Natural killer cell treated with Interleukin-12 subunit alpha and Interleukin-12 subunit beta and Interleukin-15 and Interleukin-18, amount 100 ng/mL, for 72 hours (primary cell): Measurements from ENCODE around the gene NPIPB2. TPM values are rescaled to one million over a fixed set of nuclear protein-coding genes. Genes with fewer than 3 reads are reported as not detected.
"Not testable (repeated sequence)": the region's sequence is repeated elsewhere in the genome, so short reads cannot be mapped to it uniquely, and the experiment has no call there.

ENCODE experiments used
- ATAC-seq, 2 donors: fragments of 150-1000 bp; cut with Tn5 transposase in 1 of 2; sonication (Bioruptor Pico), chemical (Tn5 transposase) in 1 of 2; 2 replicates each; pipeline ENCODE4 v1.10.0; 2021
- DNase-seq: peaks from one replicate; pipeline ENCODE4 v3.0.0; 2022; ENCODE audit warnings: low spot score
- H3K27ac Mint-ChIP-seq, 2 donors: 1 replicate in 1 of 2; 2 replicates in 1 of 2; pipeline ENCODE4 v1.8.0; 2022; ENCODE audit warnings: mixed read lengths in 2 of 2, mild to moderate bottlenecking in 1 of 2, moderate library complexity in 1 of 2
- H3K27me3 Mint-ChIP-seq, 2 donors: 1 replicate in 1 of 2; 2 replicates in 1 of 2; pipeline ENCODE4 v1.8.0; 2022; ENCODE audit warnings: mixed read lengths in 2 of 2
- H3K36me3 Mint-ChIP-seq: one replicate; pipeline ENCODE4 v1.8.0; 2022; ENCODE audit warnings: mixed read lengths
- H3K4me1 Mint-ChIP-seq, 2 donors: 1 replicate in 1 of 2; 2 replicates in 1 of 2; pipeline ENCODE4 v1.8.0; 2022; ENCODE audit warnings: low read depth in 2 of 2, mixed read lengths in 2 of 2, mild to moderate bottlenecking in 1 of 2
- H3K4me3 Mint-ChIP-seq: one replicate; pipeline ENCODE4 v1.8.0; 2022; ENCODE audit warnings: mixed read lengths
- H3K9me3 Mint-ChIP-seq: 2 replicates; pipeline ENCODE4 v1.8.0; 2022; ENCODE audit warnings: mixed read lengths
- total RNA-seq, 2 donors: library from RNA; stranded (reverse); gene quantifications; one replicate each; pipeline ENCODE4 v1.2.3, GENCODE V29; 2022

Gene NPIPB2
- total RNA-seq, 2 donors from 2014 or later: 19.9 to 35.5 TPM

- H3K9me3 Mint-ChIP-seq, DNase-seq, H3K27me3 Mint-ChIP-seq, ATAC-seq, H3K36me3 Mint-ChIP-seq, H3K27ac Mint-ChIP-seq, H3K4me3 Mint-ChIP-seq, H3K4me1 Mint-ChIP-seq: not testable (repeated sequence)
Observed at GRCh38 chr16:11970292-11970691, 28.4 kb upstream of the NPIPB2 start.

- no peak for ATAC-seq
- H3K9me3 Mint-ChIP-seq: no peaks in the 10 kb centered on the region
- no peaks in the 10 kb centered on the region for H3K4me1 Mint-ChIP-seq
- peak overlapping the region in 1 of 2 donors; percentile 25 for H3K27ac Mint-ChIP-seq
- no peak overlapping the region for H3K4me3 Mint-ChIP-seq
- H3K36me3 Mint-ChIP-seq: no peaks in the 10 kb centered on the region
- no peak for DNase-seq
- no peaks in the 10 kb centered on the region for H3K27me3 Mint-ChIP-seq
Observed at GRCh38 chr16:11968577-11968976, 26.7 kb upstream of the NPIPB2 start.

DNA sequence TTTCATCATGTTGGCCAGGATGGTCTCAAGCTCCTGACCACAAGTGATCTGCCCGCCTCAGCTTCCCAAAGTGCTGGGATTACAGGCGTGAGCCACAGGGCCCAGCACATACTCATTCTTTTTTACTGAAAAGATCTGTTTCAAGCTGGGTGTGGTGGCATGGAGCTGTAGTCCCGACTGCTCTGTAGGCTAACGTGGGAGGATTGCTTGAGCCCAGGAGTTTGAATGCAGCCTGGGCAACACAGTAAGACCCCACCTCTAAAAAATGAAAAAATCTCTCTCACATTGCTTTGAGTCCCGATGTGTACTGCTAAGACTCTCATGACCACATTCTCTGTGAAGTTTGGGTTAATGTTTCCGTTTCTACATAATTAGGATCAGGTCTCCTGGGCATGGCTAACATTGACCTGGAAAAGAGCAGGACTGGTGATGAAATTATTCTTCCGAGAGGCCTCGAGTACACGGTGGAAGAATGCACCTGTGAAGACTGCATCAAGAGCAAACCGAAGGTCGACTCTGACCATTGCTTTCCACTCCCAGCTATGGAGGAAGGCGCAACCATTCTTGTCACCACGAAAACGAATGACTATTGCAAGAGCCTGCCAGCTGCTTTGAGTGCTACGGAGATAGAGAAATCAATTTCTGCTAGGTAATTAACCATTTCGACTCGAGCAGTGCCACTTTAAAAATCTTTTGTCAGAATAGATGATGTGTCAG is 25.5 kb upstream of the NPIPB2 start:
- H3K4me3 Mint-ChIP-seq: no peak overlapping the region
- H3K4me1 Mint-ChIP-seq: no peaks in the 10 kb centered on the region
- H3K27me3 Mint-ChIP-seq: no peaks in the 10 kb centered on the region
- H3K27ac Mint-ChIP-seq: no peak overlapping the region
- ATAC-seq (no peak), DNase-seq (no peak)
- no peaks in the 10 kb centered on the region for H3K36me3 Mint-ChIP-seq
- no peaks in the 10 kb centered on the region for H3K9me3 Mint-ChIP-seq

- DNase-seq (no peak), ATAC-seq (no peak)
- no peaks in the 10 kb centered on the region for H3K36me3 Mint-ChIP-seq
- no peak overlapping the region for H3K4me3 Mint-ChIP-seq
- no peaks in the 10 kb centered on the region for H3K27me3 Mint-ChIP-seq
- H3K4me1 Mint-ChIP-seq: no peaks in the 10 kb centered on the region
- H3K9me3 Mint-ChIP-seq: no peaks in the 10 kb centered on the region
- H3K27ac Mint-ChIP-seq: no peak overlapping the region
Observed at GRCh38 chr16:11966173-11966572, 24.3 kb upstream of the NPIPB2 start.

DNA sequence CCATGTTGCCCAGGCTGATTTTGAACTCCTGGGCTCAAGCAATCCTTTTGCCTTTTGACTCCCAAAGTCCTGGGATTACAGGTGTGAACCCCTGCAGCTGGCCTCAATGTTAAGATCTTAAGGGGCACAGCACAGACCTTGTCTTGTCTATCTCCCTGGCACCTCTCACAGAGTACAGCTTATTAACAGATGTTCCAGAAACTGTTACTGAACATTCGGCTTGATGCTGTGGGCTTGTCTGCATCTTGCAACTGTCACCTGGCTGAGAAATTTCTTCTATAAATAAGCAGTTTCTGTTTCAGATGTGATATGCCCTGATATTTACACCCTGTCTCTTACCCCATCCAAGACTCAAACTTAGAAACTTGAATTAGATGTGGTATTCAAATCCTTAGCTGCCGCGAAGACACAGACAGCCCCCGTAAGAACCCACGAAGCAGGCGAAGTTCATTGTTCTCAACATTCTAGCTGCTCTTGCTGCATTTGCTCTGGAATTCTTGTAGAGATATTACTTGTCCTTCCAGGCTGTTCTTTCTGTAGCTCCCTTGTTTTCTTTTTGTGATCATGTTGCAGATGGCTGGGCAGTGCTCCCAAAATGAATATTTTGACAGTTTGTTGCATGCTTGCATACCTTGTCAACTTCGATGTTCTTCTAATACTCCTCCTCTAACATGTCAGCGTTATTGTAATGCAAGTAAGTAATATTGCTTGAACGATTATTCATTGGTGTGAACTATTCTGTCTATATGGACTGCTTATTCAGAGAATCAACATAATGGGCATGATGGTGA is 23.1 kb upstream of the NPIPB2 start, which contains the start of gene TNFRSF17:
Gene TNFRSF17 (plus strand): TSS at position 450 of the 791 bp plus-strand sequence. CDS start 115 bp downstream, at position 565.
- Mint-ChIP-seq H3K4me3 (no peak within 1 kb of the TSS), H3K9me3 (no peaks in the 10 kb centered on the region), H3K27me3 (no peaks in the 10 kb centered on the region), H3K4me1 (no peaks in the 10 kb centered on the region), H3K27ac (no peak within 1 kb of the TSS), H3K36me3 (no peaks in the 10 kb centered on the region)
- DNase-seq: no peak
- ATAC-seq: no peak

DNA sequence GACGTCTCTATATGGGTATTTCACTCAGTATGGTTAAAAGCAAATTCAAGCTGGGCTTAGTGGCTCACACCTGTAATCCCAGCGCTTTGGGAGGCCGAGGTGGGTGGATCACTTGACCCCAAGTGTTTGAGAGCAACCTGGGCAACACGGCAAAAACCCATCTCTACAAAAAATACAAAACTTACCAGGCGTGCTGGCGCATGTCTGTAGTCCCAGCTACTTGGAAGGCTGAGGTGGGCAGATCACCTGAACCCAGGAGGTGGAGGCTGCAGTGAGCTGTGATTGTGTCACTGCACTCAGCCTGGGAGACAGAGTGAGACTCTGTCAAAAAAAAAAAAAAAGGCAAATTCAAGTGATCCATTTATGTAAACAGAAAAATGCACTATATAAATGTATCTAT is 21.9 kb upstream of the NPIPB2 start:
- Mint-ChIP-seq H3K4me1 (no peaks in the 10 kb centered on the region), H3K9me3 (no peaks in the 10 kb centered on the region), H3K27ac (no peak overlapping the region), H3K4me3 (no peak overlapping the region), H3K27me3 (no peaks in the 10 kb centered on the region), H3K36me3 (no peaks in the 10 kb centered on the region)
- ATAC-seq (no peak), DNase-seq (no peak)

DNA sequence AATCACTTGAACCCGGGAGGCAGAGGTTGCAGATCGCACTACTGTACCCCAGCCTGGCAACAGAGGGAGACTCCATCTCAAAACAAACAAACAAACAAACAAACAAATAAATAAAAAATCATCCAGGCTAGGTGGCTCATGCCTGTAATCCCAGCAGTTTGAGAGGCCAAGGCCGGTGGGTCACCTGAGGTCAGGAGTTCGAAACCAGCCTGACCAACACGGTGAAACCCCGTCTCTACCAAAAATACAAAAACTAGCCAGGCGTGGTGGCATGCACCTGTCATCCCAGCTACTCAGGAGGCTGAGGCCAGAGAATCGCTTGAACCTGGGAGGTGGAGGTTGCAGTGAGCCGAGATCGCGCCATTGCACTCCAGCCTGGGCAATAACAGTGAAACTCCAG is 21.1 kb upstream of the NPIPB2 start:
- not testable (repeated sequence) for H3K27ac Mint-ChIP-seq, H3K27me3 Mint-ChIP-seq, H3K9me3 Mint-ChIP-seq, H3K36me3 Mint-ChIP-seq, H3K4me3 Mint-ChIP-seq, DNase-seq, H3K4me1 Mint-ChIP-seq, ATAC-seq

DNA sequence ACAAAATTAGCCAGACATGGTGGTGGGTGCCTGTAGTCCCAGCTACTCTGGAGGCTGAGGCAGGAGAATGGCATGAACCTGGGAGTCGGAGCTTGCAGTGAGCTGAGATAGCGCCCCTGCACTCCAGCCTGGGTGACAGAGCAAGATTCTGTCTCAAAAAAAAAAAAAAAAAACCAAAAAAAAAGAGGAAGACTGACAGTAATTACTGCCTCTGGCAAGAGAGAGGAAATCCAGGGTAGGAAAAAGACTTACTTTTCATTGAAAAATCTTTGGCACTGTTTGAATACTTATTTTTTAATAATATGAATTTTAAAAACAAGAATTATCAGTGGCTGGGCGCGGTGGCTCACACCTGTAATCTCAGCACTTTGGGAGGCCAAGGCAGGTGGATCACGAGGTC is 20.6 kb upstream of the NPIPB2 start:
- not testable (repeated sequence) for DNase-seq, H3K27me3 Mint-ChIP-seq, H3K36me3 Mint-ChIP-seq, H3K27ac Mint-ChIP-seq, H3K4me3 Mint-ChIP-seq, H3K4me1 Mint-ChIP-seq, H3K9me3 Mint-ChIP-seq, ATAC-seq

DNA sequence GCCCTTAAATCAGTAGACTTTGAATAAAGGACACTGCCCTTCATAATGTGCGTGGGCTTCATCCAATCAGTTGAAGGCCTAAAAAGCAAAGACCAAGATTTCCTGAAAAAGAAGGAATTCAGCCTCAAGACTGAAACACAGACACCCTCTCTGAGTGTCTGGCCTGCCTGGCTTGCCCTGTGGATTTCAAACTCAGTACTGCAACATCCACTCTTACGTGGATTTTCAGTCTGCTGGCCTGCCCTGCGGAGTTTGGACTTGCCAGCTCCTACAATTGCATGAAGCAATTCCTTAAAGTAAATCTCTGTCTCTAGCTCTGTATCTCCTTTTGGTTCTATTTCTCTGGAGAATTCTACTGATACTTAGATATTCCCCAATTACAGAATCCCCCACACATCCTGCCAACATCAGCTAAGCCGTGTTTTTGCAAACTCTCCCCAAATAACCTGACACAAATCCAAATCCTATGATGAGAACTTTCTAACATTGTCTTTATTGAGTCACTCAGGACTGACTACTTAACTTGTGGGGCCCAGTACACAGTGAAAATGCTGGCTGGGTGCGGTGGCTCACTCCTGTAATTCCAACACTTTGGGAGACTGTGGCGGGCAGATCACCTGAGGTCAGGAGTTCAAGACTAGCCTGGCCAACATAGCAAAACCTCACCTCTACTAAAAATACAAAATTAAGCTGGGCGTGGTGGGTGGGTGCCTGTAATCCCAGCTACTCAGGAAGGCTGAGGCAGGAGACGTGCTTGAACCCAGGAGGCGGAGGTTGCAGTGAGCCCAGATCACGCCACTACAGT is 15.9 kb upstream of the NPIPB2 start:
- no peak for DNase-seq
- Mint-ChIP-seq H3K9me3 (no peaks in the 10 kb centered on the region), H3K27ac (no peak overlapping the region), H3K4me1 (no peaks in the 10 kb centered on the region), H3K4me3 (no peak overlapping the region), H3K36me3 (no peaks in the 10 kb centered on the region), H3K27me3 (no peaks in the 10 kb centered on the region)
- ATAC-seq: no peak

DNA sequence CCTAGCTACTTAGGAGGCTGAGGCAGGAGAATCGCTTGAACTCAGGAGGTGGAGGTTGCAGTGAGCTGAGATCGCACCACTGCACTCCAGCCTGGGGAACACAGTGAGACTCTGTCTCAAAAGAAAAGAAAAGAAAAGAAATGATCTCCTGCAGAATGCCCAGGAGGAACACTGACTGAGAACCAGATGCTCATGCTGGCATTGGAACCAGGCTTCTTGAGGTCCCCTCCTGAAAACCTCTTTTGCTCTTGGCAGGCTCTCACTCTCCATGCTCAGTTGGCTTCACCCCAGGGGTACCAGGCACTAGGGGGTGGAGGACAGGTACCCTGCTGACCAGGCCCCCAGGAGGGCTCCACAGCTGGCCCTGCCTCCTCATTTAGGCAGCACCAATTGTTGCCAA is 14.7 kb upstream of the NPIPB2 start:
- Mint-ChIP-seq H3K36me3 (no peaks in the 10 kb centered on the region), H3K9me3 (no peaks in the 10 kb centered on the region), H3K4me1 (no peaks in the 10 kb centered on the region), H3K4me3 (no peak overlapping the region), H3K27ac (no peak overlapping the region), H3K27me3 (no peaks in the 10 kb centered on the region)
- ATAC-seq: no peak
- no peak for DNase-seq

GRCh38 chr16:11955713-11956123 is 13.9 kb upstream of the NPIPB2 start:
- no peak overlapping the region for H3K27ac Mint-ChIP-seq
- DNase-seq (no peak), ATAC-seq (no peak)
- no peaks in the 10 kb centered on the region for H3K36me3 Mint-ChIP-seq
- H3K9me3 Mint-ChIP-seq: no peaks in the 10 kb centered on the region
- no peaks in the 10 kb centered on the region for H3K27me3 Mint-ChIP-seq
- no peak overlapping the region for H3K4me3 Mint-ChIP-seq
- no peaks in the 10 kb centered on the region for H3K4me1 Mint-ChIP-seq

DNA sequence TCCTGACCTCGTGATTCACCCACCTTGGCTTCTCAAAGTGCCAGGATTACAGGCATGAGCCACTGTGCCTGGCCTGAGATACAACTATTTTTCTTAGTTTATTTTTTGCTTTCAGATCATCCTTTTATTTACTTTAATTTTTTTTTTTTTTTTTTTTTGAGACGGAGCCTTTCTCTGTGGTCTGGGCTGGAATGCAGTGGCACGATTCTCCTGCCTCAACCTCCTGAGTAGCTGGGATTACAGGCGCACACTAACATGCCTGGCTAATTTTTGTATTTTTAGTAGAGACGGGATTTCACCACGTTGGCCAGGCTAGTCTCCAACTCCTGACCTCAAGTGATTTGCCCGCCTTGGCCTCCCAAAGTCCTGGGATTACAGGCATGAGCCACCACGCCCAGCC is 11.7 kb upstream of the NPIPB2 start:
- H3K4me1 Mint-ChIP-seq, H3K27me3 Mint-ChIP-seq, H3K27ac Mint-ChIP-seq, DNase-seq, ATAC-seq, H3K36me3 Mint-ChIP-seq, H3K9me3 Mint-ChIP-seq, H3K4me3 Mint-ChIP-seq: not testable (repeated sequence)

DNA sequence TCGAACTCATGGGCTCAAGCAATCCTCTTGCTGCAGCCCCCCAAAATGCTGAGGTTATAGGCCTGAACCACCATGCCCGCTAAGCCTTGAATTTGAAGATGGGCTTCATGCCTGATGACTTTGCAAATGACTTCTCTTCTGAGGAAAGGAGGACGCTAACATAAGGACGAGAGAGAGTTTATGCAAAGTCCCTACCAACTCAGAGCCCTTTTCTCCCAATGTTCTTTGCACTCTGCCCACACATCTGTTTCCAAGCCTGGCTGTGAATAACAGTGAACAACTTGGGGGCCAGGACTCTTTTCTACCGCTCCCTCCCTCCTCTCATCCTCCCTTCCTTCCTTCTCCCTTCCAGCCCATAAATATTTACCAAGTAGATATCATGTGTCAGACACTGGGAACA is 8.5 kb upstream of the NPIPB2 start:
- no peak overlapping the region for H3K4me3 Mint-ChIP-seq
- H3K36me3 Mint-ChIP-seq: no peaks in the 10 kb centered on the region
- ATAC-seq (no peak), DNase-seq (no peak)
- no peaks in the 10 kb centered on the region for H3K9me3 Mint-ChIP-seq
- no peak overlapping the region for H3K27ac Mint-ChIP-seq
- H3K27me3 Mint-ChIP-seq: no peaks in the 10 kb centered on the region
- no peaks in the 10 kb centered on the region for H3K4me1 Mint-ChIP-seq

DNA sequence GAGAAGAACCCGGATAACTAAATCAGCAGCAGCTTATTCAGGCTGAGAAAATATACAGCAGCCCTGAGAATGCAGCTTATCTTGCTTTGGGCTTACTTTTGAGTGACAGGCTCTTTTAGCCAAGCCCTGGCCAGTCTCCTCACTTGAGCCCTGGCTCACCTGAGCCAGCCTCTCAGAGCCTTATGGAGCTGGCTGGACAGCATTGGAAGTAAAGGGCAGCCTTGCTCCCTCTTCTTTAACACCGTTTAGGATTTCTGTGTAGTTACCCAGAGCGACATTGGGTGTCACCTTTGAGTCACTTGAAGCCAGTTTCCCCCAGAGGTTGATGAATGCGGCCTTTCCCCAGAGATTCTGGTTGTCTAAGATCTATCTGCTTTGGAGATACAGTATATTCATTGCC is 7.7 kb upstream of the NPIPB2 start:
- peak in 1 of 2 donors; percentile 48 for ATAC-seq
- no peaks in the 10 kb centered on the region for H3K9me3 Mint-ChIP-seq
- no peak overlapping the region for H3K27ac Mint-ChIP-seq
- no peaks in the 10 kb centered on the region for H3K36me3 Mint-ChIP-seq
- no peak for DNase-seq
- no peaks in the 10 kb centered on the region for H3K27me3 Mint-ChIP-seq
- H3K4me3 Mint-ChIP-seq: no peak overlapping the region
- no peaks in the 10 kb centered on the region for H3K4me1 Mint-ChIP-seq
